Upper lobe of right lung (tissue), 1 donor: Measurements from ENCODE around the gene GLIS2. TPM values are rescaled to one million over a fixed set of nuclear protein-coding genes. Genes with fewer than 3 reads are reported as not detected.

Experiments
- ATAC-seq: fragments of 200-7000 bp; cut with Tn5 transposase; one replicate; pipeline ENCODE4 v1.9.1; 2020; ENCODE audit warnings: mild to moderate bottlenecking, moderate library complexity
- DNase-seq: peaks from one replicate; pipeline ENCODE4 v3.0.0-alpha.2; 2020
- H3K27ac ChIP-seq: fragments of 200-600 bp; one replicate; pipeline ENCODE4 v1.8.0; 2022
- H3K27me3 ChIP-seq: fragments of 200-600 bp; one replicate; pipeline ENCODE4 v1.8.0; 2022; ENCODE audit warnings: mild to moderate bottlenecking
- H3K36me3 ChIP-seq: fragments of 200-600 bp; one replicate; pipeline ENCODE4 v1.8.0; 2022
- H3K4me1 ChIP-seq: fragments of 200-600 bp; one replicate; pipeline ENCODE4 v1.8.0; 2022
- H3K4me3 ChIP-seq: fragments of 200-600 bp; one replicate; pipeline ENCODE4 v1.8.0; 2022; ENCODE audit warnings: mild to moderate bottlenecking
- H3K9me3 ChIP-seq: fragments of 200-600 bp; one replicate; pipeline ENCODE4 v1.8.0; 2022
- intact Hi-C: fragments of 100-400 bp; cut with DNase I; formaldehyde crosslinking; loops from one replicate; pipeline ENCODE4 v1.11.0; 2022
- total RNA-seq: library from RNA; stranded (reverse); fragmentation: NEBNext Ultra II Directional; extraction: Animal tissue kit (Norgen Biotek cat#: 25700); gene quantifications from one replicate; pipeline ENCODE4 v1.2.1, GENCODE V29; 2021
- TF ChIP-seq, protein P1 (sequence below): fragments of 200-600 bp; IDR thresholded peaks from one replicate; pipeline ENCODE4 v1.8.0; 2022; ENCODE audit warnings: antibody characterized with exemption
- donor health status: DM: no; HTN: yes; CAD: no; lungs with severe emphysema.

GLIS2 gene
- total RNA-seq, 1 donor from 2014 or later: 34.1 TPM

DNA sequence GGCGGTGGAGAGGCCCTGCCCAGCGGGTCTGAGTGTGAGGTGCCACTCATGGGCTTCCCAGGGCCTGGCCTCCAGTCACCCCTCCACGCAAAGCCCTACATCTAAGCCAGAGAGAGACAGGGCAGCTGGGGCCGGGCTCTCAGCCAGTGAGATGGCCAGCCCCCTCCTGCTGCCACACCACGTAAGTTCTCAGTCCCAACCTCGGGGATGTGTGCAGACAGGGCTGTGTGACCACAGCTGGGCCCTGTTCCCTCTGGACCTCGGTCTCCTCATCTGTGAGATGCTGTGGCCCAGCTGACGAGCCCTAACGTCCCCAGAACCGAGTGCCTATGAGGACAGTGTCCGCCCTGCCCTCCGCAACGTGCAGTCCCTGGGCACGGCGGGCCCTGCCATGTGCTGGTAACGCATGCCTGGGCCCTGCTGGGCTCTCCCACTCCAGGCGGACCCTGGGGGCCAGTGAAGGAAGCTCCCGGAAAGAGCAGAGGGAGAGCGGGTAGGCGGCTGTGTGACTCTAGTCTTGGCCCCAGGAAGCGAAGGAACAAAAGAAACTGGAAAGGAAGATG, 67.0 kb downstream of the GLIS2 start:
- intact Hi-C loops: no loop called here
- ATAC-seq (no peak), DNase-seq (no peak)
- TF ChIP-seq, protein P1, sequence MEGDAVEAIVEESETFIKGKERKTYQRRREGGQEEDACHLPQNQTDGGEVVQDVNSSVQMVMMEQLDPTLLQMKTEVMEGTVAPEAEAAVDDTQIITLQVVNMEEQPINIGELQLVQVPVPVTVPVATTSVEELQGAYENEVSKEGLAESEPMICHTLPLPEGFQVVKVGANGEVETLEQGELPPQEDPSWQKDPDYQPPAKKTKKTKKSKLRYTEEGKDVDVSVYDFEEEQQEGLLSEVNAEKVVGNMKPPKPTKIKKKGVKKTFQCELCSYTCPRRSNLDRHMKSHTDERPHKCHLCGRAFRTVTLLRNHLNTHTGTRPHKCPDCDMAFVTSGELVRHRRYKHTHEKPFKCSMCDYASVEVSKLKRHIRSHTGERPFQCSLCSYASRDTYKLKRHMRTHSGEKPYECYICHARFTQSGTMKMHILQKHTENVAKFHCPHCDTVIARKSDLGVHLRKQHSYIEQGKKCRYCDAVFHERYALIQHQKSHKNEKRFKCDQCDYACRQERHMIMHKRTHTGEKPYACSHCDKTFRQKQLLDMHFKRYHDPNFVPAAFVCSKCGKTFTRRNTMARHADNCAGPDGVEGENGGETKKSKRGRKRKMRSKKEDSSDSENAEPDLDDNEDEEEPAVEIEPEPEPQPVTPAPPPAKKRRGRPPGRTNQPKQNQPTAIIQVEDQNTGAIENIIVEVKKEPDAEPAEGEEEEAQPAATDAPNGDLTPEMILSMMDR: no peak
- Histone ChIP-seq H3K27ac (no peak overlapping the region), H3K27me3 (no peaks in the 10 kb centered on the region), H3K36me3 (peaks cover 50% of the 10 kb centered on the region), H3K4me1 (peaks cover 3% of the 10 kb centered on the region), H3K9me3 (no peaks in the 10 kb centered on the region), H3K4me3 (no peak overlapping the region)

DNA sequence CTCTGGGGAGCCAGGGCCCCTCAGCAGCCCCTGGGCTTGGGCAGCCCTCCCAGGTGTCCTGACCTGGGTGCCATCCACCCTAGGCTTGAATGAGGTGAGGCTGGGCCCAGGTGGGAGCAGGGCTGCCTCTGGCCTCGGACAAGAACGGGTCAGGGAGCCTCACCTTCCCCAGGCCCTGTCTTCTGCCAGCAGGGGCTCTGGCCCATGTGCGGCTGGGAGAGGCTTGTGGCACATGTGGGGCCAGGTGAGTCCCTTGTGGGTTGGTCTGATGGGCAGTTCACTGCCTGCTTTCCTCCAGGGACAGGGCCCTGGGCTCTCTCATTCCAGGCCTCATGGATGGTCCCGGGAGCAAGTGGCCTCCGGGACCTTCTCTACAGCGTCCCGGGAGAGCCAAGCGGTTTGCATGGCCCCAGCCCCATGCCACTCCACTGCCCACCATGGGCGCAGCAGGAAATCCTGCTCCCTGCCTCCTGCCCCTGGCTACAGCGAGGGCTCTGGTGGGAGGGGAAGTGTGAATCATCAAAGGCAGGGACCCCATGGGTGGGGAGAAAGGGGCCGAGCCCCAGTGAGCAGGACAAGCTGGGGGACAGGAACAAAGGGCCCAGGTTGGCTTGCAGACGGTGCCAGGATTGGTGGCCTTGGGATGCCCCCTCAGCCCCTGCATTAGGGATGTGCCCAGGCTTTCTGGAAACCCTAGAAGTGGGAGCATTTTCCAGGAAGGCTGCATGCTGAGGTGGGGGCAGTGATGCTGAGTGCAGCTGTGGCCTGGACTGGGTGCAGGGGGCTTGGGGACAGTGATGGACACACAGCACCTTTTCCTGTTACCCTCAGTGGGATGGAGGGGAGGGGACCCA, 68.0 kb downstream of the GLIS2 start:
- no peak for ATAC-seq
- Histone ChIP-seq H3K36me3 (peaks cover 54% of the 10 kb centered on the region), H3K4me3 (no peak overlapping the region), H3K27me3 (no peaks in the 10 kb centered on the region), H3K27ac (no peak overlapping the region), H3K9me3 (no peaks in the 10 kb centered on the region), H3K4me1 (no peaks in the 10 kb centered on the region)
- TF ChIP-seq, protein P1: no peak
- DNase-seq: no peak
- intact Hi-C loops: no loop called here

DNA sequence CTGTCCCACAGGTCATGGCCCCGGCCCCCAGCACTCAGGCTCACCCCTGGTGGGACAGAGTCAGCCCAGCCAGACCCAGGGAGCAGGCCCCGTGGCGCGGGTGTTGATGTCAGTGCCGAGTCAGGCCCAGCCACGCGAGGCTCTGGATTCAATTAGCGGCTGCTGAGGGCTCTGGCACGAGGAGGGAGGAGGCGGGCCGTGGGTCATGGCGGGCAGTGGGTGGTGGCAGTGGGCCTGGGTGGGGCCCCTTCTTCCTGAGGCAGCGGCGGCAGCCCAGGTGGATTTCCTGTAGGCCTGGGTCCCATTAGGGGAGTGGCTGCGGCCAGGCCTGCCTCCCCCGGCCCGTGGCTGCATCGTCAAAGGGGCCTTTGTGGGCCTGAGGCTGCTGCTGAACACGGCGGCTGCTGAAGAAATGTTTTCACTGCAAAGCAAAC, 68.7 kb downstream of the GLIS2 start:
- Histone ChIP-seq H3K4me1 (peaks cover 5% of the 10 kb centered on the region), H3K9me3 (no peaks in the 10 kb centered on the region), H3K27me3 (no peaks in the 10 kb centered on the region), H3K27ac (no peak overlapping the region), H3K4me3 (no peak overlapping the region), H3K36me3 (peaks cover 54% of the 10 kb centered on the region)
- ATAC-seq (no peak), DNase-seq (no peak)
- intact Hi-C loops: no loop called here
- TF ChIP-seq, protein P1: no peak

DNA sequence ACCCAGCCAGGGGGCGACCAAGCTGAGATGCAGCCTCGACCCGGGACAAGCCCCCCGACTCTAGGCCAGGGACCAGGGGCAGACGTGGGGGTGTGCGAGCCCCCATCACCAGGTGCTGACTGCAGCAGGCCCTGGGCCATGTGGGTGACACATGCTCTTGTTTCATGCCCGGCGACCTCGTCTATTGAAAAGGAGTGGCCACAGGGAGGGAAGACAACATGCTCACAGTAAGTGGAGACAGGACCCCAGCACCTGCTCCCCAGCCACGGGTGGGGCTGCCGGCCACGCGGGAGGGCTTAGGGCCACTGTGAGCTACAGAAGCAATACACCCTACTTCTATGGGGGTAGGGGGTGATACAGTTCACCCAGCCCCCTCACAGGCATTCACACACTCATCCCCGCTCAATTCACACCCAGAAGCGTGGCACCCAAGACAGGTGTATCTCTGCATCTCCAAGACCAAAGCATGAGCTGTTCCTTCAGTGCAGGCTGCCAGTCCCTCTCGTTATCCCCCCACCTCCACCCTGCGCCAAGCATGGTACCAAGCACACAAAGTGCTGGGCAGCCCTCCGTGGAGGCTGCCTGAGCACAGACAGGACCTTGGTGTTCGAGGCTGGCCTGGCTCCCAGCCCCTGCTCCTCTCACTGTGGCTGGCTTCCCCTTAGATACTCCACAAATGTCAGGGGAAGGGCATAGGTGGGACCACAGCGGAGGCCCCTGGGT, 69.4 kb downstream of the GLIS2 start:
- H3K4me3 ChIP-seq: no peak overlapping the region
- H3K9me3 ChIP-seq: no peaks in the 10 kb centered on the region
- no peaks in the 10 kb centered on the region for H3K27me3 ChIP-seq
- DNase-seq (no peak), ATAC-seq (no peak)
- H3K36me3 ChIP-seq: peaks cover 52% of the 10 kb centered on the region
- intact Hi-C loops: no loop called here
- H3K27ac ChIP-seq: no peak overlapping the region
- H3K4me1 ChIP-seq: peaks cover 8% of the 10 kb centered on the region
- TF ChIP-seq, protein P1: no peak

DNA sequence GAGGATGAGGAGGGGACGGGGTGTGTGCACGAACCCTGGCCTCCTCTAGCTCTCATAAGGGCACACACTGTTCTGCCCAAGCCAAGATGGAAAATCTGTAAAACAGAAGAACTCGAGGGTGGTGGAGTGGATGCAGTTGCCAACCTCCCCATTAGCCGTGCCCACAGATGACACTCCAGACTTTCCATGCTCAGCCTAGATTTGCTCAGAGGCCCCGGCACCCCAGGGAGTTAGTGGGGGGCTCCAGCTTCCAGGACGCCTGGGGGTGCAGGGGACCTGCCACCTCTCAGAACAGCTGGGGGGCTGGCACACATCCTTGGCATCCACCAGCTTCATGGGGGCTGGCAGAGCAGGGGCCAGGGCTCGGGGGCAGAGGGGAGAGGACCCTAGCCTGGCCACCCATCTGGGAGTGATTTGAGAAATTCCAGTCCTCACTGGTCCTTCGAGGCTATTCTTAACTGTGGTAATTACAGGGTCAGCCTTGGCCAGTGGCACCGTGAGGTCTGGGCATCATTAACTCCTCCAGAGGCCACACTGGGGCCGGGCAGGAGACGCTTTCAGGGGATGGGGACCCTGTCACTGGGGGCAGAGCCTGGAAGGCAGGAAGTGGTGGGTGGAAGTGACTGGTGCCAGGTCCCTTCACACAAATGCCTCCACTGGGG, 70.1 kb downstream of the GLIS2 start:
- H3K4me3 ChIP-seq: no peak overlapping the region
- ATAC-seq (no peak), DNase-seq (no peak)
- H3K27ac ChIP-seq: peak overlapping the region; percentile 26
- H3K27me3 ChIP-seq: no peaks in the 10 kb centered on the region
- intact Hi-C loops: no loop called here
- no peaks in the 10 kb centered on the region for H3K9me3 ChIP-seq
- H3K4me1 ChIP-seq: peaks cover 8% of the 10 kb centered on the region
- TF ChIP-seq, protein P1: no peak
- H3K36me3 ChIP-seq: peaks cover 50% of the 10 kb centered on the region
